IMR-90 (cell line): ENCODE measurements around the gene UTP18. TPM values are rescaled to one million over a fixed set of nuclear protein-coding genes. Genes with fewer than 3 reads are reported as not detected.

Experiments used
- ATAC-seq: fragments of 200-7000 bp; cut with Tn5 transposase; 2 replicates; pipeline ENCODE4 v1.9.1; 2020; ENCODE audit warnings: low read depth, mild to moderate bottlenecking, moderate library complexity
- BruUV-seq: library from RNA; stranded (reverse); fragments of 400-500 nt; replicated peaks from 2 replicates; lab custom pipeline; 2021; lab: Mats Ljungman, UMichigan
- CTCF ChIA-PET: fragments of 300-600 bp; formaldehyde crosslinking; extraction: SDS; loops from one replicate; lab custom pipeline; 2021; ENCODE audit warnings: antibody characterized with exemption; lab: Yijun Ruan, JAX
- POLR2A ChIA-PET: fragments of 300-600 bp; sonication (Branson Sonifier 250); formaldehyde crosslinking; loops from one replicate; lab custom pipeline; 2022; ENCODE audit warnings: antibody characterized with exemption; ENCODE audit not compliant: unreplicated experiment; lab: Charles Lee
- DNase-seq: peaks from one replicate; pipeline ENCODE4 v3.0.0; 2013
- H2AFZ ChIP-seq: replicated peaks from 2 replicates; pipeline ENCODE3; 2013; ENCODE audit warnings: low read length, mild to moderate bottlenecking; ENCODE audit not compliant: poor library complexity
- H2AK5ac ChIP-seq: 2 replicates; pipeline ENCODE4 v1.6.1; 2013; ENCODE audit warnings: low read depth, low read length, inconsistent platforms
- H2AK9ac ChIP-seq: replicated peaks from 2 replicates; pipeline ENCODE3; 2013; ENCODE audit warnings: mild to moderate bottlenecking, low read depth, low read length, moderate library complexity; ENCODE audit not compliant: poor library complexity
- H2BK120ac ChIP-seq: 2 replicates; pipeline ENCODE4 v1.6.1; 2013; ENCODE audit warnings: low read depth, low read length, inconsistent platforms
- H2BK15ac ChIP-seq: 3 replicates; pipeline ENCODE4 v1.6.1; 2013; ENCODE audit warnings: low read depth, low read length, inconsistent platforms
- H2BK20ac ChIP-seq: 2 replicates; pipeline ENCODE4 v1.6.1; 2013; ENCODE audit warnings: low read depth, mild to moderate bottlenecking, inconsistent platforms, low read length, moderate library complexity
- H2BK5ac ChIP-seq: 2 replicates; pipeline ENCODE4 v1.6.1; 2013; ENCODE audit warnings: mild to moderate bottlenecking, low read depth, low read length, inconsistent platforms; ENCODE audit not compliant: poor library complexity, severe bottlenecking
- H3K14ac ChIP-seq: replicated peaks from 2 replicates; pipeline ENCODE4 v1.6.1; 2013; ENCODE audit warnings: low read depth, low read length, inconsistent platforms
- H3K18ac ChIP-seq: 2 replicates; pipeline ENCODE4 v1.6.1; 2013; ENCODE audit warnings: low read depth, low read length, control low read depth
- H3K23ac ChIP-seq: 2 replicates; pipeline ENCODE4 v1.6.1; 2013; ENCODE audit warnings: low read depth, low read length, inconsistent platforms
- H3K27ac ChIP-seq: 2 replicates; pipeline ENCODE4 v1.5.1; 2013; ENCODE audit warnings: mild to moderate bottlenecking, control low read depth, low read length; ENCODE audit not compliant: insufficient read depth
- H3K27me3 ChIP-seq: 2 replicates; pipeline ENCODE4 v1.6.1; 2013; ENCODE audit warnings: low read length; ENCODE audit not compliant: control insufficient read depth, insufficient read depth
- H3K36me3 ChIP-seq: 2 replicates; pipeline ENCODE4 v1.6.1; 2013; ENCODE audit warnings: low read length, mixed read lengths; ENCODE audit not compliant: control insufficient read depth, insufficient read depth
- H3K4ac ChIP-seq: 2 replicates; pipeline ENCODE4 v1.6.1; 2013; ENCODE audit warnings: low read depth, low read length, inconsistent platforms
- H3K4me1 ChIP-seq: 2 replicates; pipeline ENCODE4 v1.6.1; 2013; ENCODE audit warnings: low read length, mixed read lengths; ENCODE audit not compliant: control insufficient read depth, insufficient read depth
- H3K4me2 ChIP-seq: 2 replicates; pipeline ENCODE4 v1.6.1; 2013; ENCODE audit warnings: low read depth, mild to moderate bottlenecking, control low read depth, low read length, moderate library complexity
- H3K4me3 ChIP-seq: 2 replicates; pipeline ENCODE4 v1.5.1; 2013; ENCODE audit warnings: low read depth, mild to moderate bottlenecking, control low read depth, low read length, moderate library complexity; ENCODE audit not compliant: insufficient read depth
- H3K56ac ChIP-seq: 2 replicates; pipeline ENCODE4 v1.6.1; 2013; ENCODE audit warnings: low read length, inconsistent platforms; ENCODE audit not compliant: insufficient read depth; ENCODE audit errors: extremely low read depth
- H3K79me1 ChIP-seq, 2 experiments: 2 replicates each; pipeline ENCODE4 v1.6.1; 2013; ENCODE audit warnings: low read length in 2 of 2, inconsistent platforms in 1 of 2, low read depth in 1 of 2
- H3K9ac ChIP-seq: 2 replicates; pipeline ENCODE4 v1.6.1; 2013; ENCODE audit warnings: low read depth, low read length, control low read depth
- H3K9me1 ChIP-seq: 2 replicates; pipeline ENCODE4 v1.6.1; 2013; ENCODE audit warnings: low read length, inconsistent platforms; ENCODE audit not compliant: insufficient read depth
- H3K9me3 ChIP-seq: 2 replicates; pipeline ENCODE4 v1.6.1; 2013; ENCODE audit warnings: low read length; ENCODE audit not compliant: control insufficient read depth, insufficient read depth
- H4K20me1 ChIP-seq: 2 replicates; pipeline ENCODE4 v1.6.1; 2013; ENCODE audit warnings: low read length, inconsistent platforms; ENCODE audit not compliant: insufficient read depth
- H4K5ac ChIP-seq: 2 replicates; pipeline ENCODE4 v1.6.1; 2013; ENCODE audit warnings: mild to moderate bottlenecking, low read depth, low read length, control low read depth
- H4K8ac ChIP-seq, 2 experiments: 2 replicates each; pipeline ENCODE4 v1.6.1; 2013; ENCODE audit warnings: low read depth in 2 of 2, low read length in 2 of 2, control low read depth in 1 of 2, inconsistent platforms in 1 of 2
- H4K91ac ChIP-seq: 2 replicates; pipeline ENCODE4 v1.6.1; 2013; ENCODE audit warnings: low read depth, low read length, inconsistent platforms; ENCODE audit not compliant: insufficient read depth
- BHLHE40 ChIP-seq: fragments of 150-350 bp; IDR thresholded peaks from 2 replicates; pipeline ENCODE4 v1.6.1; 2016; ENCODE audit warnings: mild to moderate bottlenecking, low read depth, low read length
- CEBPB ChIP-seq: IDR thresholded peaks from 2 replicates; pipeline ENCODE4 v1.6.1; 2012; ENCODE audit warnings: low read depth, low read length, improper control_type of control experiment
- CHD1 ChIP-seq: IDR thresholded peaks from 2 replicates; pipeline ENCODE4 v1.6.1; 2012; ENCODE audit warnings: low read depth, low read length, improper control_type of control experiment
- ELK1 ChIP-seq: fragments of 150-350 bp; IDR thresholded peaks from 2 replicates; pipeline ENCODE4 v1.6.1; 2016; ENCODE audit warnings: low read depth, mild to moderate bottlenecking, low read length, moderate library complexity, borderline replicate concordance
- FOS ChIP-seq: fragments of 150-350 bp; IDR thresholded peaks from 2 replicates; pipeline ENCODE4 v1.6.1; 2016; ENCODE audit warnings: low read depth, low read length
- MAFK ChIP-seq: IDR thresholded peaks from 2 replicates; pipeline ENCODE4 v1.6.1; 2012; ENCODE audit warnings: low read depth, low read length, improper control_type of control experiment
- MAZ ChIP-seq: IDR thresholded peaks from 2 replicates; pipeline ENCODE4 v1.6.1; 2012; ENCODE audit warnings: low read depth, mild to moderate bottlenecking, low read length, improper control_type of control experiment, moderate library complexity, borderline replicate concordance
- MXI1 ChIP-seq: IDR thresholded peaks from 2 replicates; pipeline ENCODE4 v1.6.1; 2012; ENCODE audit warnings: low read depth, mild to moderate bottlenecking, low read length, moderate library complexity, borderline replicate concordance
- NFE2L2 ChIP-seq: fragments of 150-350 bp; IDR thresholded peaks from 2 replicates; pipeline ENCODE4 v1.6.1; 2016; ENCODE audit warnings: low read depth, mild to moderate bottlenecking, low read length
- POLR2A ChIP-seq: IDR thresholded peaks from 2 replicates; pipeline ENCODE4 v1.6.1; 2012; ENCODE audit warnings: mild to moderate bottlenecking, low read depth, low read length
- RAD21 ChIP-seq: IDR thresholded peaks from 2 replicates; pipeline ENCODE4 v1.6.1; 2012; ENCODE audit warnings: low read length, improper control_type of control experiment
- RCOR1 ChIP-seq: IDR thresholded peaks from 2 replicates; pipeline ENCODE4 v1.6.1; 2012; ENCODE audit warnings: mild to moderate bottlenecking, low read length, improper control_type of control experiment; ENCODE audit not compliant: insufficient replicate concordance
- RFX5 ChIP-seq: IDR thresholded peaks from 2 replicates; pipeline ENCODE4 v1.8.0; 2012; ENCODE audit warnings: low read depth, mild to moderate bottlenecking, low read length, moderate library complexity
- SMC3 ChIP-seq: fragments of 150-350 bp; IDR thresholded peaks from 2 replicates; pipeline ENCODE4 v1.6.1; 2016; ENCODE audit warnings: low read depth, mild to moderate bottlenecking, antibody characterized with exemption, low read length, moderate library complexity
- dilution Hi-C: fragments of 300-500 bp; cut with HindIII; formaldehyde crosslinking; loops from one replicate; pipeline ENCODE4 v1.14.3; 2018; ENCODE audit warnings: low sequenced_read_pairs; ENCODE audit not compliant: unreplicated experiment
- in situ Hi-C: fragments of 300-500 bp; cut with MboI; formaldehyde crosslinking; loops from 3 replicates; pipeline ENCODE4 v1.14.3; 2019; ENCODE audit warnings: low sequenced_read_pairs, inconsistent platforms, mixed read lengths
- intact Hi-C: fragments of 100-400 bp; cut with micrococcal nuclease; formaldehyde crosslinking; loops from 2 replicates; pipeline ENCODE4 v1.10.0; 2022
- polyA plus RNA-seq, 3 experiments: library from polyadenylated mRNA; depleted of rRNA; stranded (reverse); fragments of >200 nt; gene quantifications; 2 replicates each; pipeline ENCODE4 v1.2.3, GENCODE V29; 2012; ENCODE audit warnings: low replicate concordance in 1 of 3
- total RNA-seq: library from RNA; depleted of rRNA; stranded (reverse); fragments of >200 nt; gene quantifications from 2 replicates; pipeline ENCODE4 v1.2.3, GENCODE V29; 2012
- TF ChIP-seq, protein P1 (sequence below): conservative IDR thresholded peaks from 2 replicates; pipeline ENCODE4 v1.5.1; 2012; ENCODE audit warnings: mild to moderate bottlenecking, low read depth, low read length, improper control_type of control experiment
- TF ChIP-seq, protein P2 (sequence below): fragments of 150-350 bp; IDR thresholded peaks from 2 replicates; pipeline ENCODE4 v1.6.1; 2017; ENCODE audit warnings: mild to moderate bottlenecking, antibody characterized with exemption, low read length, low read depth

UTP18 gene
- total and polyA plus RNA-seq, 2 of the 4 experiments (the other 2 are of a cell fraction): 17.7 to 22.4 TPM

GRCh38 chr17:51251010-51251409 lies 9.3 kb upstream of the UTP18 start:
- dilution Hi-C loops (no loop called here), in situ Hi-C loops (no loop called here)

More at GRCh38 chr17:51251010-51251409, 9.3 kb upstream of the UTP18 start:
- H3K27me3 ChIP-seq: no peaks in the 10 kb centered on the region
- H3K27ac ChIP-seq: no peak overlapping the region
- H3K23ac ChIP-seq: no peak overlapping the region; the same call in 1 of the 2 replicates
- no peak overlapping the region for H4K5ac ChIP-seq
- H3K9ac ChIP-seq: no peak overlapping the region
- CTCF ChIA-PET: no interaction called here
- H3K4me2 ChIP-seq: peak overlapping the region; percentile 15; the same call in 1 of the 2 replicates
- no peak for TF ChIP-seq MAFK
- no peak for TF ChIP-seq FOS
- TF ChIP-seq, protein P1, sequence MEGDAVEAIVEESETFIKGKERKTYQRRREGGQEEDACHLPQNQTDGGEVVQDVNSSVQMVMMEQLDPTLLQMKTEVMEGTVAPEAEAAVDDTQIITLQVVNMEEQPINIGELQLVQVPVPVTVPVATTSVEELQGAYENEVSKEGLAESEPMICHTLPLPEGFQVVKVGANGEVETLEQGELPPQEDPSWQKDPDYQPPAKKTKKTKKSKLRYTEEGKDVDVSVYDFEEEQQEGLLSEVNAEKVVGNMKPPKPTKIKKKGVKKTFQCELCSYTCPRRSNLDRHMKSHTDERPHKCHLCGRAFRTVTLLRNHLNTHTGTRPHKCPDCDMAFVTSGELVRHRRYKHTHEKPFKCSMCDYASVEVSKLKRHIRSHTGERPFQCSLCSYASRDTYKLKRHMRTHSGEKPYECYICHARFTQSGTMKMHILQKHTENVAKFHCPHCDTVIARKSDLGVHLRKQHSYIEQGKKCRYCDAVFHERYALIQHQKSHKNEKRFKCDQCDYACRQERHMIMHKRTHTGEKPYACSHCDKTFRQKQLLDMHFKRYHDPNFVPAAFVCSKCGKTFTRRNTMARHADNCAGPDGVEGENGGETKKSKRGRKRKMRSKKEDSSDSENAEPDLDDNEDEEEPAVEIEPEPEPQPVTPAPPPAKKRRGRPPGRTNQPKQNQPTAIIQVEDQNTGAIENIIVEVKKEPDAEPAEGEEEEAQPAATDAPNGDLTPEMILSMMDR: no peak
- no peak for TF ChIP-seq RCOR1
- TF ChIP-seq CEBPB: no peak
- no peak for TF ChIP-seq MAZ
- no peak for TF ChIP-seq MXI1
- no peak for TF ChIP-seq BHLHE40
- no peak for TF ChIP-seq NFE2L2
- TF ChIP-seq CHD1: no peak
- TF ChIP-seq, protein P2, sequence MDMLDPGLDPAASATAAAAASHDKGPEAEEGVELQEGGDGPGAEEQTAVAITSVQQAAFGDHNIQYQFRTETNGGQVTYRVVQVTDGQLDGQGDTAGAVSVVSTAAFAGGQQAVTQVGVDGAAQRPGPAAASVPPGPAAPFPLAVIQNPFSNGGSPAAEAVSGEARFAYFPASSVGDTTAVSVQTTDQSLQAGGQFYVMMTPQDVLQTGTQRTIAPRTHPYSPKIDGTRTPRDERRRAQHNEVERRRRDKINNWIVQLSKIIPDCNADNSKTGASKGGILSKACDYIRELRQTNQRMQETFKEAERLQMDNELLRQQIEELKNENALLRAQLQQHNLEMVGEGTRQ: no peak
- no peak for TF ChIP-seq RFX5
- TF ChIP-seq RAD21: no peak
- TF ChIP-seq SMC3: no peak
- no peak for TF ChIP-seq ELK1
- TF ChIP-seq POLR2A: no peak
- peaks cover 19 to 21% of the 10 kb centered on the region in 2 experiments for H3K79me1 ChIP-seq
- ATAC-seq (peak; percentile 77), DNase-seq (peak; percentile 44)
- POLR2A ChIA-PET: no interaction called here
- intact Hi-C loops: no loop called here
- no peak overlapping the region for H2BK20ac ChIP-seq
- peak overlapping the region; percentile 75 for H2BK5ac ChIP-seq
- H3K9me3 ChIP-seq: no peaks in the 10 kb centered on the region
- H3K4me3 ChIP-seq: no peak overlapping the region
- no peak overlapping the region for H3K14ac ChIP-seq
- H4K91ac ChIP-seq: no peak overlapping the region
- no peak overlapping the region for H2AK5ac ChIP-seq
- H3K4ac ChIP-seq: no peak overlapping the region
- H3K18ac ChIP-seq: no peak overlapping the region; the same call in 1 of the 2 replicates
- no peak overlapping the region for H4K8ac ChIP-seq
- no peak overlapping the region for H2BK15ac ChIP-seq
- H3K36me3 ChIP-seq: peaks cover 9% of the 10 kb centered on the region
- no peak overlapping the region for H3K56ac ChIP-seq
- H3K9me1 ChIP-seq: no peaks in the 10 kb centered on the region
- H2AK9ac ChIP-seq: no peak overlapping the region
- H2AFZ ChIP-seq: no peak overlapping the region
- no peaks in the 10 kb centered on the region; the same call in 1 of the 2 replicates for H4K20me1 ChIP-seq
- H2BK120ac ChIP-seq: no peak overlapping the region
- no peaks in the 10 kb centered on the region for H3K4me1 ChIP-seq
- BruUV-seq: no TSS peak
